Muscle layer of duodenum (tissue), 2 donors: ENCODE measurements around the gene CDC26.
"Not testable (repeated sequence)": the region's sequence is repeated elsewhere in the genome, so short reads cannot be mapped to it uniquely, and the experiment has no call there.

ENCODE experiments used
- H3K27ac ChIP-seq: one replicate; pipeline ENCODE4 v1.7.0; 2013; ENCODE audit warnings: mild to moderate bottlenecking, low read length
- H3K27me3 ChIP-seq: one replicate; pipeline ENCODE4 v1.7.0; 2013; ENCODE audit warnings: low read depth, mild to moderate bottlenecking, control low read depth, low read length
- H3K36me3 ChIP-seq, 2 donors: one replicate each; pipeline ENCODE4 v1.7.0; 2013; ENCODE audit warnings: low read length in 2 of 2, control low read depth in 1 of 2, mild to moderate bottlenecking in 1 of 2; ENCODE audit not compliant: insufficient read depth in 2 of 2, control insufficient read depth in 1 of 2
- H3K4me1 ChIP-seq, 2 donors: one replicate each; pipeline ENCODE4 v1.7.0; 2013; ENCODE audit warnings: low read length in 2 of 2, mild to moderate bottlenecking in 2 of 2, control low read depth in 1 of 2, moderate library complexity in 1 of 2; ENCODE audit not compliant: insufficient read depth in 2 of 2, control insufficient read depth in 1 of 2
- H3K4me3 ChIP-seq, 2 donors: one replicate each; pipeline ENCODE4 v1.7.0; 2013; ENCODE audit warnings: low read length in 2 of 2, low read depth in 1 of 2, mild to moderate bottlenecking in 1 of 2
- H3K9me3 ChIP-seq, 2 donors: one replicate each; pipeline ENCODE4 v1.7.0; 2013; ENCODE audit warnings: low read length in 2 of 2, control low read depth in 1 of 2, mild to moderate bottlenecking in 1 of 2; ENCODE audit not compliant: control insufficient read depth in 1 of 2
- donor health status: healthy.

CDC26 gene

DNA sequence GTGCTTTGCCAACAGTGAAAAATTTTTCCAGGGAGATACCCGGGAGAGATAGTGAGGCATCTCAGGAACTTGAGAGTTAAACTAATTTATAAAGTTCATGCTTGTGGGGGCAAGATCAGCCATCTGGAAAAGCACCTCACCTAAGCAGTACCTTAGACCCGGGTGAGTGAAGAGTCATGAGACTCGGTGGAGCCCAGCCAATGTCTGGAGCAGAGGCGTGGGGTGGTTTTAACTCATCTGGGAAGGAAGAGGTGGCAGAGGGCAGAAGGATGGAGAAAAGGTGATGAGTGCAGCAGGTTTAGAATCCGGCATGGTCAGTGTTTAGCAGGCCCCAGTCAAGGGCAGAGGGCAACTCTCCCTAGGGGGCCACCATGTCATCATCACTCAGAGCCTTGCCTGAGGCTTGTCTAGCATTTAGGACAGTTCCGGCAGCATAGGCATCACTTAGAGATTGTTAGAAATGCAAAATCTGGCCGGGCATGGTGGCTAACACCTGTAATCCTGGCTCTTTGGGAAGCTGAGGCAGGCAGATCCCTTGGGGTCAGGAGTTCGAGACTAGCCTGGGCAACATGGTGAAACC, 32.1 kb upstream of the CDC26 start:
- Histone ChIP-seq H3K9me3 (no peaks in the 10 kb centered on the region), H3K27me3 (no peaks in the 10 kb centered on the region), H3K4me3 (no peak overlapping the region), H3K4me1 (no peaks in the 10 kb centered on the region), H3K36me3 (no peaks in the 10 kb centered on the region), H3K27ac (no peak overlapping the region)

DNA sequence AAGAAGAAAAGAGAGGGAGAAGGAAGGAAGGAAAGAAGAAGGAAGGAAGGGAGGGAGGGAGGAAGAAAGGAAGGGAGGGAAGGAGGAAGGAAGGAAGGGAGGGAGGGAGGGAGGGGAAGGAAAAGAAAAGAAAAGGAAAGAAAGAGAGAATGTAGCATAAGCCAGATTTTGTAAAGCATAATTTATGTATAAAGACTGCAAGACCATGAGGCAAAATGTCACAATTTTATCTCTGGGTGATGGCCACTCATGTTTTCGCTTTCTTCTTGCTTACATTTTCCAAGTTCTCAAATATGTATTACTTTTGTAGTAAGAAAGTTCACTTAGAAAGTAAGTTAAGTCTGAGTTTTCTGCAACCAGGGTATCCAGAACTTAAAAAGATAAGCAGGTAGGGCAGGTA, 31.2 kb upstream of the CDC26 start:
- no peaks in the 10 kb centered on the region for H3K9me3 ChIP-seq
- H3K4me3 ChIP-seq = no peak overlapping the region
- H3K27ac ChIP-seq = no peak overlapping the region
- H3K4me1 ChIP-seq = no peaks in the 10 kb centered on the region
- no peaks in the 10 kb centered on the region for H3K27me3 ChIP-seq
- no peaks in the 10 kb centered on the region for H3K36me3 ChIP-seq

DNA sequence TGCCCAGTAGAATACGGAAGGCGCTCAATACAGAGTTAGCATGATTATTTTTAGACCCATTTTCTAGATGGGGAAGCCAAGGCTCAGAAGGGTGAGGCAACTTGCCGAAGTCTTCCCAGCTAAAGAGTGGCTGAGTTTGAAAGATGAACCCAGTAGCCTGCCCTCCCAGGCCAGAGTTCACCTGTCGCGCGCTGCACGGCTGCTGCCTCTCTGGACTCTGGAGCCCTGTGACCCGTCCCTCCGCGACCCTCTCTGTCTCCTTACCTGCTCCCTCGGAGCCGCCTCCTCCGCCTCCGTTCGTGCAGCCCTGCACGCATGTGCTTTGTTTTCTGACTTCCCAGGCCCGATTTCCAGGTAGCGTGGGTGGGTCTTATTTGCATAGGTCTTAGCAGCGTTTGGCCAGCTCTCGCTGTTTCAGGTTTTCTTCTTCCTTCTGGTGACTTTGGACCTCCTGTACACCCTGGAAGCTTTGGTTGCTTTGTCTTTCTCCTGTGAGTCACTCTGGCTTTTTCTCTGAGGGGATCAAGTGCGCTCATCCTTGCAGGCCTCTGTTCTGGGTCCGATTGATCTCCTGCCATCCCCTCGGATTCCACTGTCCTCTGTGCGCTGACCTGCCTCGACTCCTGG, 27.5 kb upstream of the CDC26 start, which contains the start of gene RNF183:
Gene RNF183 (minus strand): TSS at position 585 of the 627 bp plus-strand sequence. CDS start 5,192 bp downstream, outside the sequence.
- H3K9me3 ChIP-seq = no peaks in the 10 kb centered on the region
- no peaks in the 10 kb centered on the region for H3K4me1 ChIP-seq
- H3K27ac ChIP-seq = no peak within 1 kb of the TSS
- H3K36me3 ChIP-seq = no peaks in the 10 kb centered on the region
- H3K27me3 ChIP-seq = no peaks in the 10 kb centered on the region
- H3K4me3 ChIP-seq = no peak within 1 kb of the TSS

- no peaks in the 10 kb centered on the region for H3K4me1 ChIP-seq
- H3K9me3 ChIP-seq = no peaks in the 10 kb centered on the region
- H3K27ac ChIP-seq = no peak overlapping the region
- H3K27me3 ChIP-seq = no peaks in the 10 kb centered on the region
- no peak overlapping the region for H3K4me3 ChIP-seq
- no peaks in the 10 kb centered on the region for H3K36me3 ChIP-seq
These were observed 26.2 kb upstream of the CDC26 start for GRCh38 chr9:113301548-113301947.

- Histone ChIP-seq H3K9me3 (no peaks in the 10 kb centered on the region), H3K4me1 (no peaks in the 10 kb centered on the region), H3K27ac (no peak overlapping the region), H3K4me3 (no peak overlapping the region), H3K36me3 (no peaks in the 10 kb centered on the region), H3K27me3 (no peaks in the 10 kb centered on the region)
These were observed 24.5 kb upstream of the CDC26 start for GRCh38 chr9:113299800-113300292.

- no peaks in the 10 kb centered on the region for H3K27me3 ChIP-seq
- H3K4me3 ChIP-seq = no peak overlapping the region
- no peak overlapping the region for H3K27ac ChIP-seq
- no peaks in the 10 kb centered on the region for H3K4me1 ChIP-seq
- H3K9me3 ChIP-seq = no peaks in the 10 kb centered on the region
- H3K36me3 ChIP-seq = no peaks in the 10 kb centered on the region
These were observed 23.8 kb upstream of the CDC26 start for GRCh38 chr9:113298924-113299770.

DNA sequence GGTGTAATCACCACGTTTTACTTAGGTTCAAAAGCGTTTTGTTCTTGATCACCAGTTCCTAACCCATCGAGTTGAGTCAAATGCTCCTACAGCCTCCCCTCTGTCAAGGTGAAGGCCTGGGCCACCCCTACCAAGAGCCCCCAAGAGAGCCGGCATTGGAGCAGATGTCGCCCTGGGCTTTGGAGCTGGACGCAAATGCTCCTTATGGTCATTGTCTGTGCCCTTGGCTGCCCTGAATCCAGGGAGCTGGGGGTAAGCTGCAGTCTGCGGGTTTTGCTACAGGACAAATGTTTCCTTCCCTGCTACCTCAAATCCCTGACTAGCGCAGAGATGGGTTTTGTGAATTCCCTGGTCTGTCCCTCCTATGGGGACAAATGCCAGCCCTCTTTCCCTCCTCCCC, 22.9 kb upstream of the CDC26 start:
- Histone ChIP-seq H3K36me3 (peaks cover 0 to 3% of the 10 kb centered on the region in 2 donors), H3K27me3 (no peaks in the 10 kb centered on the region), H3K27ac (no peak overlapping the region), H3K9me3 (no peaks in the 10 kb centered on the region), H3K4me1 (no peaks in the 10 kb centered on the region), H3K4me3 (no peak overlapping the region)

DNA sequence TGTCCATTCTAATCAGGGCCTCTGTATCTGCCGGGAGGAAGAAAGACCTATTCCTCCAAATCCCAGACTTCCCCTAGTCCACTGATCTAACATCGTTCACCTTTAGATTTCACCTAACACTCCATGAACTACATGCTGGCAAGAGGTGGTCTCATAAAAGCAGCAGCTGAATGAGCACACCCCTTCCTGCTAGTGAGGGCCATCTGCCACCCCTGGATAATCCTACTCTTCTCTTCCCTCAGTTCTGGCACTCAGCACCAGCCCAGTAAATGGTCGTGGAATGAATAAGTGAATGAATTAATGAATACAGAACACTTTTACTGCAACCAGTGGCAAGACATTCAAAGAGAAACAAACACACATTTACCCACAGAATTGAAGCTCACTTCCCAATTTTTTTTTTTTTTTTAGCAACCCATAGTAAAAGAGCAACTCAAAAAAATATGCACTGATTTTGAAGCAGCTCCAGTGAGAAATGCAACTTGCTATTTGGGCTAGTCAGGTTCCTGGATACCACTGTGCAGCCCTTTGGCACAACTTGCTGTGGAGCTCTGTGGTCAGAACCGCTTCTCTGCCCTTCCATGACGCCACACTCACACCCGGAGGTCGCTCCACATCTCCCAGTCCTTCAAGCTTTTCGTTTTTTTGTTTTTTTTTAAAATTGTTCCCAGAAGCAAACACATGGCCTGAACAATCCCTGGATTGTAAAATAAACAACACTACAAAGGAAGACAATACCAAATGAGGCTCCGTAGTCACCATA, 21.6 kb upstream of the CDC26 start:
- Histone ChIP-seq H3K27me3 (no peaks in the 10 kb centered on the region), H3K9me3 (no peaks in the 10 kb centered on the region), H3K27ac (no peak overlapping the region), H3K4me1 (no peaks in the 10 kb centered on the region), H3K4me3 (no peak overlapping the region), H3K36me3 (peaks cover 6 to 16% of the 10 kb centered on the region in 2 donors)

DNA sequence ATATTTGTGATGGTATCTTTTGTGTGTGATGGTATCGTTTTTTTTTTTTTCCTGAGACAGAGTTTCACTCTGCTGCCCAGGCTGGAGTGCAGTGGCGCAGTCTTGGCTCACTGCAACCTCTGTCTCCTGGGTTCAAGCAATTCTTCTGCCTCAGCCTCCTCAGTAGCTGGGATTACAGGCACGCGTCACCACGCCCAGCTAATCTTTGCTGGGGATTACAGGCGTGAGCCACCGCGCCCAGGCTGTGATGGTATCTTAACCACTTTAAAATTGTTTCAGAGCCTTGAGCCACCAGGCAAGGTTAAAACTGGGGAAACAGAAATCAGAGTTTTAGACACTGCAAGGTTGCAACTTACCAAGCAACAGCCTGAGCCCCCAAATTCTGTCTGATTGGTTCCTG, 20.9 kb upstream of the CDC26 start:
- H3K27ac ChIP-seq, H3K9me3 ChIP-seq, H3K4me3 ChIP-seq, H3K4me1 ChIP-seq, H3K27me3 ChIP-seq: not testable (repeated sequence)
- peaks cover 10 to 23% of the 10 kb centered on the region in 2 donors for H3K36me3 ChIP-seq

DNA sequence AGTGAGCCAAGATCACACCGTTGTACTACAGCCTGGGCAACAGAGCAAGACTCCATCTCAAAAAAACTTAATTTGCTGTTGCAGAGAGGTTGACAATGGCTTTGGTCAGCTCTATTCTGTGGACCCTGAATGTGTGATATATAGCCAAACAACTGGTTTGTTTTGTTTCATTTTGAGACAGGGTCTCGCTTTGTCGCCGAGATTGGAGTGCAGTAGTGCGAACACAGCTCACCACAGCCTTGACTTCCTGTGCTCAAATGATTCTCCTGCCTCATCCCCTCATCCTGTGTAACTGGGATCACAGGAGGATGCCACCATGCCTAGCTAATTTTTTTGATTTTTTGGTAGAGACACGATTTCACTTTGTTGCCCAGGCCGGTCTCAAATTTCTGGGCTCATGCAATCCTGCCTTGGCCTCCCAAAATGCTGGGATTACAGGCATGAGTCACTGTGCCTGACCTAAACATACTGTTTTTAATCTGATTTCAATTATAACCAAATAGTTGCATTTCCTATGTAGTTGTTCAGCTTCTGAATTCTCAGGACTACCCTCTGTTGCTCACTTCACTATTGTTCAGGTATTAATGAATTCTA, 18.0 kb upstream of the CDC26 start:
- Histone ChIP-seq H3K27ac (no peak overlapping the region), H3K4me1 (no peaks in the 10 kb centered on the region), H3K36me3 (peaks cover 34 to 52% of the 10 kb centered on the region in 2 donors), H3K27me3 (no peaks in the 10 kb centered on the region), H3K9me3 (no peaks in the 10 kb centered on the region), H3K4me3 (no peak overlapping the region)
